MCF 10A (cell line): ENCODE data around the gene TOX4. TPM values are rescaled to one million over a fixed set of nuclear protein-coding genes. Genes with fewer than 3 reads are reported as not detected.
"Not testable (repeated sequence)": the region's sequence is repeated elsewhere in the genome, so short reads cannot be mapped to it uniquely, and the experiment has no call there.

ENCODE experiments used
- BruUV-seq: library from RNA; stranded (reverse); fragments of 400-500 nt; replicated peaks from 2 replicates; lab custom pipeline; 2021; lab: Mats Ljungman, UMichigan
- CTCF ChIA-PET: fragments of 300-600 bp; sonication (Branson Sonifier 250); formaldehyde crosslinking; extraction: SDS; loops from one replicate; lab custom pipeline; 2021; ENCODE audit warnings: antibody characterized with exemption, inconsistent platforms; lab: Yijun Ruan, JAX
- POLR2A ChIA-PET: fragments of 300-600, 350-650 bp; sonication (Branson Sonifier 250); formaldehyde crosslinking; extraction: SDS; loops from one replicate; lab custom pipeline; 2020; ENCODE audit warnings: antibody characterized with exemption, inconsistent platforms; lab: Yijun Ruan, JAX
- DNase-seq: peaks from one replicate; pipeline ENCODE4 v3.0.0-alpha.2; 2018; ENCODE audit not compliant: unreplicated experiment
- H3K27ac Mint-ChIP-seq: one replicate; pipeline ENCODE4 v1.8.0; 2022; ENCODE audit warnings: mild to moderate bottlenecking, low read depth, mixed read lengths; ENCODE audit not compliant: unreplicated experiment
- H3K27me3 Mint-ChIP-seq: one replicate; pipeline ENCODE4 v1.8.0; 2022; ENCODE audit warnings: mixed read lengths; ENCODE audit not compliant: insufficient read depth, unreplicated experiment
- H3K36me3 Mint-ChIP-seq: one replicate; pipeline ENCODE4 v1.8.0; 2022; ENCODE audit warnings: mild to moderate bottlenecking, moderate library complexity, mixed read lengths; ENCODE audit not compliant: insufficient read depth, unreplicated experiment
- H3K4me1 Mint-ChIP-seq: one replicate; pipeline ENCODE4 v1.8.0; 2022; ENCODE audit warnings: mixed read lengths; ENCODE audit not compliant: insufficient read depth, unreplicated experiment
- H3K4me3 Mint-ChIP-seq: one replicate; pipeline ENCODE4 v1.8.0; 2022; ENCODE audit warnings: mild to moderate bottlenecking, moderate library complexity, mixed read lengths; ENCODE audit not compliant: unreplicated experiment
- H3K9me3 Mint-ChIP-seq: one replicate; pipeline ENCODE4 v1.8.0; 2022; ENCODE audit warnings: mixed read lengths; ENCODE audit not compliant: unreplicated experiment
- CTCF ChIP-seq: fragments of 200-600 bp; IDR thresholded peaks from one replicate; pipeline ENCODE4 v1.8.0; 2022; ENCODE audit warnings: antibody characterized with exemption, mild to moderate bottlenecking; ENCODE audit not compliant: unreplicated experiment
- intact Hi-C: fragments of 100-400 bp; cut with micrococcal nuclease; formaldehyde crosslinking; loops from 2 replicates; pipeline ENCODE4 v1.14.1; 2022
- total RNA-seq: library from RNA; stranded (reverse); gene quantifications from 2 replicates; pipeline ENCODE4 v1.2.3, GENCODE V29; 2022

The TOX4 gene
- total RNA-seq, 1 experiment from 2014 or later: 84.1 TPM

- ChIA-PET POLR2A (interaction anchor here (0.6 kb wide), 1 partner anchor 14 kb away, joined by 3 read pairs; no protein-coding TSS in a partner anchor), CTCF (no interaction called here)
- Mint-ChIP-seq H3K36me3 (no peaks in the 10 kb centered on the region), H3K4me3 (no peak overlapping the region), H3K27me3 (peaks cover 49% of the 10 kb centered on the region), H3K4me1 (no peaks in the 10 kb centered on the region), H3K9me3 (no peaks in the 10 kb centered on the region), H3K27ac (no peak overlapping the region)
- no TSS peak for BruUV-seq
- intact Hi-C loops: no loop called here
- no peak for DNase-seq
- no peak for TF ChIP-seq CTCF
These were observed 62.4 kb downstream of the TOX4 start for GRCh38 chr14:21539189-21539940.

- ChIA-PET POLR2A (interaction anchor here (0.6 kb wide), 1 partner anchor 85 kb away, joined by 4 read pairs; no protein-coding TSS in a partner anchor), CTCF (interaction anchor here (0.5 to 2.2 kb wide), 7 partner anchors 10 to 130 kb away, joined by 3 to 8 read pairs (median 3); no protein-coding TSS in a partner anchor)
- no peak for TF ChIP-seq CTCF
- no peaks in the 10 kb centered on the region for H3K36me3 Mint-ChIP-seq
- H3K27me3 Mint-ChIP-seq: peaks cover 27% of the 10 kb centered on the region
- no peak overlapping the region for H3K4me3 Mint-ChIP-seq
- H3K27ac Mint-ChIP-seq: no peak overlapping the region
- no peak for DNase-seq
- H3K4me1 Mint-ChIP-seq: no peaks in the 10 kb centered on the region
- no TSS peak for BruUV-seq
- intact Hi-C loops: no loop called here
- no peaks in the 10 kb centered on the region for H3K9me3 Mint-ChIP-seq
These were observed 64.5 kb downstream of the TOX4 start for GRCh38 chr14:21541413-21542074.

GRCh38 chr14:21543521-21543960 is 66.5 kb downstream of the TOX4 start:
- H3K36me3 Mint-ChIP-seq: no peaks in the 10 kb centered on the region
- intact Hi-C loops: no loop called here
- H3K27me3 Mint-ChIP-seq: peaks cover 14% of the 10 kb centered on the region
- no peak overlapping the region for H3K27ac Mint-ChIP-seq
- ChIA-PET CTCF (interaction anchor here (2.2 kb wide), 1 partner anchor 45 kb away, joined by 8 read pairs; no protein-coding TSS in a partner anchor), POLR2A (no interaction called here)
- TF ChIP-seq CTCF: no peak
- no TSS peak for BruUV-seq
- no peaks in the 10 kb centered on the region for H3K9me3 Mint-ChIP-seq
- no peaks in the 10 kb centered on the region for H3K4me1 Mint-ChIP-seq
- no peak overlapping the region for H3K4me3 Mint-ChIP-seq
- DNase-seq: no peak

- Mint-ChIP-seq H3K9me3 (no peaks in the 10 kb centered on the region), H3K27ac (no peak overlapping the region), H3K4me3 (no peak overlapping the region), H3K4me1 (no peaks in the 10 kb centered on the region), H3K36me3 (no peaks in the 10 kb centered on the region), H3K27me3 (peaks cover 10% of the 10 kb centered on the region)
- BruUV-seq: no TSS peak
- ChIA-PET POLR2A (no interaction called here), CTCF (no interaction called here)
- no peak for DNase-seq
- intact Hi-C loops: no loop called here
- no peak for TF ChIP-seq CTCF
These were observed 67.0 kb downstream of the TOX4 start for GRCh38 chr14:21543963-21544362.

- DNase-seq, H3K4me1 Mint-ChIP-seq, H3K27me3 Mint-ChIP-seq, H3K27ac Mint-ChIP-seq, H3K4me3 Mint-ChIP-seq, intact Hi-C loops, BruUV-seq, H3K36me3 Mint-ChIP-seq, POLR2A ChIA-PET, H3K9me3 Mint-ChIP-seq: not testable (repeated sequence)
- CTCF ChIA-PET: interaction anchor here (0.7 to 1.5 kb wide), 2 partner anchors 12 to 30 kb away, joined by 3 to 5 read pairs; no protein-coding TSS in a partner anchor
These were observed 67.6 kb downstream of the TOX4 start for GRCh38 chr14:21544588-21544987.
